GM12865 (cell line): ENCODE data around the gene VPS13D.

Experiments used
- DNase-seq: peaks from one replicate; pipeline ENCODE4 v3.0.0; 2010; ENCODE audit warnings: low read depth
- H3K4me3 ChIP-seq: 2 replicates; pipeline ENCODE4 v1.5.1; 2011; ENCODE audit warnings: mild to moderate bottlenecking, low read depth, low read length, control low read depth
- CTCF ChIP-seq: IDR thresholded peaks from 2 replicates; pipeline ENCODE4 v1.5.1; 2011; ENCODE audit warnings: low read length, control low read depth, low read depth, inconsistent platforms; ENCODE audit not compliant: insufficient read depth; ENCODE audit errors: missing control alignments

Gene VPS13D

GRCh38 chr1:12246584-12246983 lies 16.8 kb downstream of the VPS13D start:
- no peak for DNase-seq
- no peak for TF ChIP-seq CTCF

GRCh38 chr1:12249181-12249580 lies 19.4 kb downstream of the VPS13D start:
- DNase-seq: no peak
- H3K4me3 ChIP-seq: no peak overlapping the region

More at GRCh38 chr1:12246584-12246983, 16.8 kb downstream of the VPS13D start:
- H3K4me3 ChIP-seq: no peak overlapping the region

GRCh38 chr1:12249748-12250147 lies 19.9 kb downstream of the VPS13D start:
- H3K4me3 ChIP-seq: no peak overlapping the region
- no peak for DNase-seq
- no peak for TF ChIP-seq CTCF

More at GRCh38 chr1:12249181-12249580, 19.4 kb downstream of the VPS13D start:
- TF ChIP-seq CTCF: no peak

- DNase-seq: no peak
- no peak overlapping the region for H3K4me3 ChIP-seq
- TF ChIP-seq CTCF: no peak
Observed at GRCh38 chr1:12251442-12251841, 21.6 kb downstream of the VPS13D start.

- no peak overlapping the region for H3K4me3 ChIP-seq
- DNase-seq: no peak
- TF ChIP-seq CTCF: no peak
Observed at GRCh38 chr1:12255913-12256312, 26.1 kb downstream of the VPS13D start.

GRCh38 chr1:12258272-12258671 lies 28.4 kb downstream of the VPS13D start:
- no peak overlapping the region for H3K4me3 ChIP-seq
- no peak for TF ChIP-seq CTCF
- no peak for DNase-seq

GRCh38 chr1:12269351-12269750 lies 39.5 kb downstream of the VPS13D start:
- no peak for DNase-seq
- H3K4me3 ChIP-seq: no peak overlapping the region
- TF ChIP-seq CTCF: no peak
